NCI-H146 treated with DMSO at 0.1 percent for 48 hours (cell line): ENCODE data around the gene LRRN3.

Experiments used
- DNase-seq: peaks from one replicate; lab custom pipeline; 2025; ENCODE audit not compliant: unreplicated experiment; lab: John Stamatoyannopoulos, UW

Gene LRRN3

DNA sequence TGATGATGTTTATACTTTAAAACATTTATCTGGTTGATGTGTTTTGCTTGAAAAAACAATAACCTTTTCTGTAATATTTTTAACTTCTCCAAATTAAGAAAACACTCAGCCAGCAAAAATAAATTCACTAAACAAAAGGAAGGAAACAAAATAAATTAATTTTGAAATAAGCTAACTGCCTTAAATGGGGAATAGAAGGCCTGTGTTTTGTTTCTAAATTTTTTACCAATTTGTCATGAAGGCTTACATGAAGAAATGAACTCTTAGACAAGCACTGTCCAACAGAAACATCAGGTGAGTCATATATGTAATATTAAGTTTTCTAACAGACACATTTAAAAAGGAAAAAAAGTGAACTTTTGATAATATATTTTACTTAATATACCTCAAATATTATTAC, 68.5 kb downstream of the LRRN3 start:
- no peak for DNase-seq

DNA sequence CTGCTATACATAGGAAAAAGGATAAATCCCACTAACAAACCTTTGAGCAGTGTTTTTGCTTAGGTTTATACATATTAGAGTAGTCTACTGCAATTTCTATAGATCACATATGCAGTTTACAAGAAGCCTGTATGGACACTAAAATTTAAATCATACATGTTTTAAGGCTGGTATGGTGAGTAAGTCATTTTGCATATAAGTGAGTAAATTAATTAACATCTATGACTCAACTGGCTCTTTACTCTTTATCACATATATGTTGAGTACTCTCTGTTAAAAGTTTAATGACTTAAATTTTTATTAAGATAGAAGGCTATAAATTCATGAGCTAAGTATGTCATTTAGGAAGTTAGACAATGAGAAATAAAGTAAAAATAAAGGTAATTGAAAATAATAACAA, 69.4 kb downstream of the LRRN3 start:
- no peak for DNase-seq

DNA sequence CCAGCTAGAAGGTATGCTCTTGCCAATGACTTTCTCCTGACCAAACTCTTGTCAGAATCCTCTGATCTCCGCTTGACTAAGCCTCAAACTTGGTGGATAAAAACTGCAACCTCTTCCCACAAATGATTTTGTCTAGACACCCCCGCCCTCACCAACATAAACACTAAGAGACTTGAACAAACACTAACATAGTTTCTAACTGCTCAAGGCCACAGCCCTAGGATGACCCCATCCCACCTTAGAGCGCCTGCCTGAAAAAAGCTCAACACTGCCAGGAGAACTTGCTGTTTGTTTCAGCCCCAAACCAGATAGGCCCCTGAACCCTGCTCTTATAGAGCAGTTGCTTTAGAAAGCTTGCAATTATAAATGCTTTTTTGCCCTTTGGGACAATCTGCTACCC, 71.8 kb downstream of the LRRN3 start:
- no peak for DNase-seq

DNA sequence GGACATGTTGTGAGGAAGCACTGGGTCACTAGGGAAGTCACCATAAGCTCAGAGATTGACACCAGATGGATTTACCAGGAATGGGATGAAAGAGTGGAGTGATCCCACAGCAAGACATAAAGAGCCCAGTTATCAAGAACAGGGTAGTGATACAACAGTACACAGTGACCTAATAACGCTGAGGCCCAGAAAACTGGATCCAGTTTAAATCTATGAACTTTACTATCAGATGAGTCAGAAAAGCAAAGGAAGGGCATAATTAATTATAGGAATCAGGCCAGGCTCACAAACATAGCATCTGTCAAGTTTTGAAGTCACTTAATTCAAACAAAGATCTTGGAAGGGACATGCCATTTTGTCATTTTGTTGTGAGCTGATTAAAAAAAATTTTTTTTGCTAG, 73.5 kb downstream of the LRRN3 start:
- DNase-seq: no peak

DNA sequence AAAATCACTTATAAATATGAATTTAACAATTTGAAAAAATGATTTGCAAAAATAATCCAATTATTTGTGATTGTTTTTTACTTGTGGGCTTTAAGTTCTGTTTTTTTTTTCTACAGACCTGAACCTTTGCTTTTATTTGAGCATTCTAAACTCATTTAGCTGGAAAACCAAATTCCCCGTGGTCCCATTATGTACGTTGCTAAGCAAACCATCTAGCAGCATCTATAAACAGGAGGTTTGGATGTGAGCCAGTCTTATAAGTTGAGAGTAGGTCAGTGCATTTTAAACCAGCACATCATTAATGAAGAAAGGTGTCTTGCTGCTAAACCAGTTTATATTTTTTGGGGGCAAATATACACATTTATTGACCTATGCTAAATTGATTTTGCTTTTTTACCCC, 77.3 kb downstream of the LRRN3 start:
- DNase-seq: peak; percentile 61

DNA sequence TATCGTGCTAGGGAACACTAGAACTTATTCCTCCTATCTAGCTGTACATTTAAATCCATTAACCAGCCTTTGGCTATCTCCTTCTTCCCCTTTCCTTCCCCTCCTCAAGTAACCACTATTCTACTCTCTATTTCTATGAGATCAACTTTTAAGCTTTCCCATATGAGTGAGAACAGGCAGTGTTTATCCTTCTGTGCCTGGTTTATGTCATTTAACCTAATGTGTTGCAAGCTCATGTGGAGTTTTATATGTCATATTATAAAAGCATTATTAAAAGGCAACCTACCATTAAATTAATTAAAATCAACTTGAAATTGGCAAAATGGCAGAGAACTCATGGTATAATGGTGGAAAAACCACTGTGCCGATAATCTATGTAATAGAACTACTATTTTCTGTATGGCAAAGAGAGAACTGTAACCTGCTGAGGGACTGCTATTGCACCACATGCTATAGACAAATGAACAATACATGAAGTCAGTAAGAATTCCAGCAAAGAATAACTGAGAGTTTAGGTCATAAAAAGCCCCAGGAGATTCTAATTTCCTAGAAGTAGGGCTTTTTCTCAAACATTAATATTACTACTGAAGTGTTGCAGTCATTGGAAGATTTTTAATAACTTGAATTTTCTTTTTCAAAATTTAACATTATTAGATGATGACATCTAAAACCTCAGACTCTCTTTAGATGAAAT, 81.8 kb downstream of the LRRN3 start:
- no peak for DNase-seq

DNA sequence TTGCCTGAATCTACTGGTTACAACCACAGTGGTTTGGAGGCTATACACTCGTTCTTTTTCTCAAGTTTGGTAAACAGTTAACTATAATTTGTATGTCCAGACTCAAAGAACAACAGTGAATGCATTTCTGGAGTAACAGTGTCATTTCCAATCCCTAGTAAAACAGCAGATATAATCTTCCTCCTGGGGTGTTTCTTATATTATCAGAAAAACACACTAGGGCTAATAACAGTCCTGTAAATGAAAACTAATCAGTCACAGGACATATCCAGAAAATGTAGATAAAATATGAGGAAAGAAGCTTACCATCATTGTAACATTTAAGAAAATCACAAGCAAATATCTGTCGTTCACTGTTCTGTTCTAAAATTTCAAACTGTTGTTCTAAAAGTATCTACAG, 82.6 kb downstream of the LRRN3 start:
- DNase-seq: no peak

DNA sequence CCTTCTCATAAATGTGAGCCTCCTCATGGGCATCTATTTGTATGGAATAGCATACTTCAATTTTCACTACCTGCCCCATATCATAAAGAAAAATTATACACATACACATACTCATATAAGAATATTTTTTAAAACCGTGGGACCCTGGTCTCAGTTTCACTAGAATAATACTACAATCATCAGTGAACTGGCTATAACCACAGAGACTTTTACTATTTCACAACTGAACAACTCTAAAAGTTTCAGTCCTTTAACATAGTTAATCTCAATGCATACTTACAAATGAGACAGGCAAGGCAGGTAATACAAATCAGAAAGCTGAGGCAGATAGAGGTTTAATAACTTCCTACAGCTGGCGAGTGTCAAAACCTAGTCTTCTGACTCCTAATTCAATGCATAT, 83.1 kb downstream of the LRRN3 start:
- no peak for DNase-seq

DNA sequence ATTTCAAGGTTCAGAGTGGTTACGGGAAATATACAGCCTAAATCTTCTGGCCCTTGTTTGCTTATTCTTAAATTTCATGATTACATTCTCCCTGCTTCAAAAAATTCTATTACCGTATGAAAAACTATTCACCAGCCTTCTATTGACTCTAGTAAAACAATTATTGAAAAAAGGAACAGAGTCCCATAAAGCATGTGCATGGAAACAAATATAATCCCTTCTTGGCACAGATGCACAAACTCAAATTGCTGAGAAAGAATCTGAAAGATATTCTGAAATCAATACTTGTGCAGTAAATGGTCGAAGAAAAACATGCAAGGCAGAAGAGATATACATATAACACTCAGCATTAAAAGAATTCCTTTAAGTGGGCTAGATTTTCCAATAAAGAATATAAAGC, 83.6 kb downstream of the LRRN3 start:
- DNase-seq: peak; percentile 85
